Kidney capillary endothelial cell (primary cell): ENCODE data around the gene CT45A2.
"Not testable (repeated sequence)": the region's sequence is repeated elsewhere in the genome, so short reads cannot be mapped to it uniquely, and the experiment has no call there.

Experiments
- DNase-seq: peaks from one replicate; pipeline ENCODE4 v3.0.0-alpha.2; 2018; ENCODE audit warnings: low spot score

The CT45A2 gene

GRCh38 chrX:135819912-135820311 is at the start of gene CT45A2:
TSS of gene CT45A2 (minus strand) at chrX:135820012. CDS start at chrX:135816265, 3,747 bp downstream.
- not testable (repeated sequence) for DNase-seq

GRCh38 chrX:135854438-135854837 is 34.6 kb upstream of the CT45A2 start, which contains the start of gene CT45A8:
TSS of gene CT45A8 (minus strand) at chrX:135854538. CDS start at chrX:135850783, 3,755 bp downstream.
- DNase-seq, result not testable (repeated sequence)

GRCh38 chrX:135837180-135837579 is 17.4 kb upstream of the CT45A2 start, which contains the start of gene CT45A7:
TSS of gene CT45A7 (minus strand) at chrX:135837280. CDS start at chrX:135833533, 3,747 bp downstream.
- not testable (repeated sequence) for DNase-seq

GRCh38 chrX:135802687-135803086 is 17.1 kb downstream of the CT45A2 start, which contains the start of gene CT45A6:
TSS of gene CT45A6 (minus strand) at chrX:135802787. CDS start at chrX:135798993, 3,794 bp downstream.
- not testable (repeated sequence) for DNase-seq

- not testable (repeated sequence) for DNase-seq
These were observed 34.4 kb downstream of the CT45A2 start, which contains the start of gene CT45A5 for GRCh38 chrX:135785403-135785802. TSS of gene CT45A5 (minus strand) at chrX:135785503. CDS start at chrX:135781729, 3,774 bp downstream.

- DNase-seq, result not testable (repeated sequence)
These were observed 51.7 kb downstream of the CT45A2 start, which contains the start of gene CT45A3 for GRCh38 chrX:135768091-135768490. TSS of gene CT45A3 (minus strand) at chrX:135768191. CDS start at chrX:135764444, 3,747 bp downstream.
